SH-SY5Y (cell line): ENCODE results near the gene DCLK1.

Experiments
- GATA2 ChIP-seq: IDR thresholded peaks from 2 replicates; pipeline ENCODE4 v1.6.1; 2011; ENCODE audit warnings: mild to moderate bottlenecking, low read depth, low read length
- GATA3 ChIP-seq: IDR thresholded peaks from 2 replicates; pipeline ENCODE4 v1.6.1; 2011; ENCODE audit warnings: low read depth, mild to moderate bottlenecking, low read length, moderate library complexity

DNA sequence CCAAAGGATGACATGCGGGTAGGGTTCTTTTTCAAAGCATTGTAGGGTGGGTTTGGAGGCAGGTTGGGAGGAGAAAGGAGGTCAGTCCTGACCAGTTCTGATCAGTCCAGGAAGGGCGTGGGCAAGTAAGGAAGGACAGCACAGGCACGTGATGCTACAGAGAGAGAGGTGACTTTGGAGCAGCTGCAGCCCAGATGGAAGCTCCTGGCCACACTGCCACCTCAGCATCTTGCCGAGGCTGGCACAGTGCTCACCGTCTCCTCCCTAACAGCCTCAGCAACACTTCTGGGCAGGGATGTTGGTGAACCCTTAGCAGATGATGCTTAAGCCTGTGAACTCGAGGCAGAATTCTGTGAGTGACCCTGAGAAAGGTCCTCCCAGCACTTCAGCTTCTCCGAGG is 155.1 kb downstream of the DCLK1 start:
- TF ChIP-seq GATA2 (no peak), GATA3 (no peak)
